Aorta (tissue), 5 donors: ENCODE measurements around the gene CLDN15. TPM values are rescaled to one million over a fixed set of nuclear protein-coding genes. Genes with fewer than 3 reads are reported as not detected.
"Not testable (repeated sequence)": the region's sequence is repeated elsewhere in the genome, so short reads cannot be mapped to it uniquely, and the experiment has no call there.

Source experiments
- ATAC-seq: fragments of 200-7000 bp; cut with Tn5 transposase; one replicate; pipeline ENCODE4 v1.9.1; 2022; ENCODE audit warnings: moderate library complexity; ENCODE audit not compliant: low FRiP score
- DNase-seq, 2 donors: peaks; one replicate each; pipeline ENCODE4 v3.0.0-alpha.2; 2020
- H3K27ac ChIP-seq, 2 donors: one replicate each; pipeline ENCODE4 v1.5.1; 2013; ENCODE audit warnings: low read length in 2 of 2, mild to moderate bottlenecking in 2 of 2, moderate library complexity in 2 of 2, control low read depth in 1 of 2, inconsistent platforms in 1 of 2, low read depth in 1 of 2
- H3K27me3 ChIP-seq, 2 donors: one replicate each; pipeline ENCODE4 v1.6.1; 2013; ENCODE audit warnings: control low read depth in 1 of 2, low read length in 1 of 2, mild to moderate bottlenecking in 1 of 2, moderate library complexity in 1 of 2; ENCODE audit not compliant: insufficient read depth in 2 of 2, control insufficient read depth in 1 of 2
- H3K36me3 ChIP-seq, 2 donors: one replicate each; pipeline ENCODE4 v1.6.1; 2013; ENCODE audit warnings: control low read depth in 1 of 2, low read length in 1 of 2, mild to moderate bottlenecking in 1 of 2; ENCODE audit not compliant: insufficient read depth in 2 of 2, control insufficient read depth in 1 of 2
- H3K4me1 ChIP-seq, 2 donors: one replicate each; pipeline ENCODE4 v1.6.1; 2013; ENCODE audit warnings: low read length in 2 of 2, control low read depth in 1 of 2, mild to moderate bottlenecking in 1 of 2, moderate library complexity in 1 of 2; ENCODE audit not compliant: insufficient read depth in 2 of 2, control insufficient read depth in 1 of 2
- H3K4me3 ChIP-seq, 2 donors: one replicate each; pipeline ENCODE4 v1.5.1; 2013; ENCODE audit warnings: low read length in 2 of 2, control low read depth in 1 of 2, mild to moderate bottlenecking in 1 of 2
- H3K9me3 ChIP-seq: one replicate; pipeline ENCODE4 v1.6.1; 2013; ENCODE audit warnings: mild to moderate bottlenecking, low read length; ENCODE audit not compliant: control insufficient read depth
- WGBS, 2 donors: extraction: QIAGEN DNeasy Blood & Tissue Kit; methylation state at CpG; one replicate each; pipeline ENCODE4 v1.1.7; 2013; 5-methylcytosine and 5-hydroxymethylcytosine counted together
- intact Hi-C, 2 donors: fragments of 100-400 bp; cut with DNase I; formaldehyde crosslinking; loops; one replicate each; pipeline versions ENCODE4 v1.14.2 to v1.15.0; 2022
- polyA plus RNA-seq, 2 donors: library from polyadenylated mRNA; stranded (reverse); fragments of 200-250 nt; gene quantifications; one replicate each; pipeline ENCODE4 v1.2.3, GENCODE V29; 2013
- total RNA-seq, 2 donors: library from RNA; stranded (reverse); fragmentation: NEBNext Ultra II Directional; extraction: Animal tissue kit (Norgen Biotek cat#: 25700); gene quantifications; one replicate each; pipeline ENCODE4 v1.2.1, GENCODE V29; 2021
- donor health status: healthy with polysubstance abuse.
- donor health status: Bipolar disorder and iron deficiency.
- donor health status: DM: no; HTN: no; CAD: no.
- donor health status: DM: no; HTN: no; CAD: no.
- donor health status: DM: yes; HTN: yes; CAD: no.

CLDN15 gene
- total and polyA plus RNA-seq, 4 donors = 6.5 to 19.7 (median 11.1) TPM

DNA sequence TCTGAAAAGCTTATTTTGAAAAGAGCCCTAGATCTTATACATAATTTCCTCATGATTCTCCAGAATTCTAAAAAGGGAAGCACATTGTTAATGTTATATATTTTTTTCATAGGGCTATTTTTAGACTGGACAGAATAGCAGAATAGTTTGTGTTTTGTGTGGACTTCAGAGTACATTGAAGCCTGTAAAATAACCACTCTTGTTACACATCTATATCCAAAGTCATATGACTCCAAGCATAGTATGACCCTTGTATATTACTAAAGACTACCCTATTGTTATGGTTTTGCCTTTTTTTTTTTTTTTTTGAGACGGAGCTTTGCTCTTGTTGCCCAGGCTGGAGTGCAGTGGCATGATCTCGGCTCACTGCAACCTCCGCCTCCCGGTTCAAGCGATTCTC is 33.4 kb upstream of the CLDN15 start:
- Histone ChIP-seq H3K9me3 (no peaks in the 10 kb centered on the region), H3K4me1 (no peaks in the 10 kb centered on the region), H3K36me3 (no peaks in the 10 kb centered on the region), H3K27me3 (no peaks in the 10 kb centered on the region), H3K27ac (no peak overlapping the region), H3K4me3 (no peak overlapping the region)
- ATAC-seq (no peak), DNase-seq (no peak)
- intact Hi-C loops = no loop called here
- 53 to 58% methylated on average over 5 of the region's 5 CpGs for WGBS, 2 donors

DNA sequence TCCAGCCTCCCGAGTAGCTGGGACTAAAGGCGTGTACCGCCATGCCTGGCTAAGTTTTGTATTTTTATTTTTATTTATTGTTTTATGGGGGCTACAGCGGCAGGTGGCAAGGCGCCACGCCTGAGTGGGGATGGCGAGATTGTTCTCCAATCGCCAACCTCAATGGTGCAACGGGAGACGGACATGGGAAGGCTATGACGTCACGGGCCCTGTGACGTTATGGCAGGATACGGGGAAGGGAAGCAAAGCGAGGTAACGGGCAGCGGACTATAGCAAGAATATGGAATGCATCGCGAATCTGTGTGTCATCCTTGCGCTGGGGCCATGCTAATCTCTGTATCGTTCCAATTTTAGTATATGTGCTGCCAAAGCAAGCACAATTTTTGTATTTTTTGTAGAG is 32.1 kb upstream of the CLDN15 start:
- Histone ChIP-seq H3K27me3 (no peaks in the 10 kb centered on the region), H3K27ac (no peak overlapping the region), H3K9me3 (no peaks in the 10 kb centered on the region), H3K36me3 (no peaks in the 10 kb centered on the region), H3K4me1 (no peaks in the 10 kb centered on the region), H3K4me3 (no peak overlapping the region)
- no peak for ATAC-seq
- DNase-seq = no peak
- intact Hi-C loops = no loop called here
- WGBS, 2 donors = 85 to 90% methylated on average over 21 of the region's 21 CpGs

DNA sequence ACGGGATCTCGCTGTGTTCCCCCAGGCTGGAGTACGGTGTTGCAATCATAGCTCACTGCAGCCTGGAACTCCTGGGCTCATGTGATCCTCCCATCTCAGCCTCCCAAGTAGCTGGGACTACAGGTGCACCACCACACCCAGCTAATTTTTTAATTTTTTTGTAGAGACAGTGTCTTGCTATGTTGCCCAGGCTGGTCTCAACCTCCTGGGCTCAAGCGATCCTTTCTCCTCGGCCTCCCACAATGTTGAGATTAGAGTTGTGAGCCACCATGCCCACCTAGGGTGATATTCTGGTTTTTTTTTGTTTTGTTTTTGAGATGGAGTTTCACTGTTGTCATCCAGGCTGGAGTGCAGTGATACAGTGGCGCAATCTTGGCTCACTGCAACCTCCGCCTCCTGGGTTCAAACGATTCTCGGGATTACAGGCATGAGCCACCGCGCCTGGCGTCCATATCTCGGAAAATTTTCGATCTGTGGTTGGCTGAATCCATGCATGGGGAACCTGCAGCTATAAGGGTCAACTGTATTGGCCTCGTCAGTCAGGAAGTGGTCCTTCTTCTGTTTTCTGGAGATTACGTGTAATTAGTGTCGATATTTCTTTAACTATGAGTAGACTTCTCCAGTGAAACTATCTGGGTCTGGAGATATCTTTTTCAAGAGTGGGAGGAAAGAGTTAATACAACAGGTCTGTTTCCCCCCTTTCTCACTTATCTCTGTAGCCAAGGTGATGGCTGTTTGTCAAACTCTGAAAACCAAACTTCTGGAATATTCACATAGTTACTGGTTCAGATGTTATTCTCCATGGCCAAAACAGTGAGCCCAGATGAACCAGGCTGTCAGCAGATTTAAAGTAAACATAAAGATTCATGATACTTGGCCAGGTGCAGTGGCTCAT is 28.3 kb upstream of the CLDN15 start:
- Histone ChIP-seq H3K4me1 (no peaks in the 10 kb centered on the region), H3K36me3 (no peaks in the 10 kb centered on the region), H3K27ac (no peak overlapping the region), H3K27me3 (no peaks in the 10 kb centered on the region), H3K4me3 (no peak overlapping the region), H3K9me3 (no peaks in the 10 kb centered on the region)
- DNase-seq (no peak), ATAC-seq (no peak)
- WGBS, 2 donors = 82 to 84% methylated on average over 17 of the region's 17 CpGs
- intact Hi-C loops = no loop called here

DNA sequence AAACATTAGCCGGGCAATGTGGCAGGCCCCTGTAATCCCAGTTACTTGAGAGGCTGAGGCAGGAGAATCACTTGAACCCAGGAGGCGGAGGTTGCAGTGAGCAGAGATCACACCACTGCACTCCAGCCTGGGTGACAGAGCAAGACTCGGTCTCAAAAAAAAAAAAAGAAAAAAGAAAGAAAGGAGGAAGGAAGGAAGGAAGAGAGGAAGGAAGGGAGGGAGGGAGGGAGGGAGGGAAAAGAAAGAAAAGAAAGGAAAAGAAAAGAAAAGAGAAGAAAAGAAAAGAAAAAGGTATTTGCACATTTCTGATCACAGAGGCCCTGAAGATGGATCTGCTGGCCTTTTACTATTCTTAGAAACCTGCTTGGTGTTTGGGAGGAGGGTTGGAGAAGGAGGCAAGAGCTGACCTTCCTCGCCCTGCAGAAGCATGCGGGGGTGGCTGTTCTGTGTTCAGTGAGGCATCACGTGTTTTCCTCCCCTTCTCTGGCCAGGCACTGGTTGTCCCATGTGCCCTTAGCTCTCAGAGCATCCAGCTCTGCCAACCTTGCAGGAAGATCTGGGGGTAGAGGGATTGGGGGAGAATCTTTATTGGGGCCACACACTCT is 26.6 kb upstream of the CLDN15 start:
- H3K9me3 ChIP-seq, DNase-seq, H3K4me1 ChIP-seq, H3K4me3 ChIP-seq, intact Hi-C loops, H3K36me3 ChIP-seq, ATAC-seq, H3K27ac ChIP-seq, H3K27me3 ChIP-seq: not testable (repeated sequence)
- 45 to 48% methylated on average over 6 of the region's 6 CpGs for WGBS, 2 donors

DNA sequence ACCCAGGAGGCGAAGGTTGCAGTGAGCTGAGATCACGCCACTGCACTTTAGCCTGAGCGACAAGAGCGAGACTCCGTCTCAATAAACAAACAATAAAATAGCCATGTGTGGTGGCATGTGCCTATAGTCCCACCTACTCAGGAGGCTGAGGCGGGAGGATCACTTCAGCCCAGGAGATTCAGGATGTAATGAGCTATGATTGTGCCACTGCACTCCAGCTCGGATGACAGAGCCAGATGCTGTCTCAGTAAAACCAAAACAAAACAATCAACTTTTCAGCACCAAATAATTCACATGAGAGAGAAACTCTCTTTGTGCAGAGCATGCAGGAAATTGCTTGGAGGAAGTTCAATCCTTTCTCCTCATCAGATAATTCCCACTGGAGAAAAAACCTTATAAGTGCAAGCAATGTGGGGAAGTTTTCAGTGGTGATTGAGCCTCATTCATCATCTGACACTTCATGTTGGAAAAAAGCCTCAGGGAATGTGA is 20.7 kb upstream of the CLDN15 start:
- ATAC-seq (no peak), DNase-seq (no peak)
- Histone ChIP-seq H3K4me3 (no peak overlapping the region), H3K36me3 (no peaks in the 10 kb centered on the region), H3K4me1 (no peaks in the 10 kb centered on the region), H3K27ac (no peak overlapping the region), H3K9me3 (no peaks in the 10 kb centered on the region), H3K27me3 (no peaks in the 10 kb centered on the region)
- intact Hi-C loops = no loop called here
- 37 to 43% methylated on average over 7 of the region's 7 CpGs for WGBS, 2 donors

DNA sequence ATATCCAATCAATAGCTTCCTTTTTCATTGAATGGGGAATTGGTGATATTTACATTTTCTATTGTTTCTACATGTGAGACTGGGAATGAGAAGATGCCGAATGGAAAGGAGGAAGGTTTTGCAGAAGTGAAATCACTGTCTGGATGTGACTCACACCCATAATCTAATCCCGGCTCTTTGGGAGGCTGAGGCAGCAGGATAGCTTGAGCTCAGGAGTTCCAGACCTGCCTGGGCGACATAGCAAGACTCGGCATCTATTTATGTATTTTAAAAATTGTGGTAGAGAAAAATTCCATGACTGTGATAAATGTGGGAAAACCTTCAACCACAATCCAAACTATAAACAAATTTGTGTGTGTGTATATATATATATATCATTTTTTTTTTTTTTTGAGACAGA is 18.2 kb upstream of the CLDN15 start:
- Histone ChIP-seq H3K4me1 (no peaks in the 10 kb centered on the region), H3K4me3 (no peak overlapping the region), H3K27me3 (no peaks in the 10 kb centered on the region), H3K27ac (no peak overlapping the region), H3K9me3 (no peaks in the 10 kb centered on the region), H3K36me3 (no peaks in the 10 kb centered on the region)
- DNase-seq (no peak), ATAC-seq (no peak)
- intact Hi-C loops = no loop called here
- 28 to 38% methylated on average over 4 of the region's 4 CpGs for WGBS, 2 donors

DNA sequence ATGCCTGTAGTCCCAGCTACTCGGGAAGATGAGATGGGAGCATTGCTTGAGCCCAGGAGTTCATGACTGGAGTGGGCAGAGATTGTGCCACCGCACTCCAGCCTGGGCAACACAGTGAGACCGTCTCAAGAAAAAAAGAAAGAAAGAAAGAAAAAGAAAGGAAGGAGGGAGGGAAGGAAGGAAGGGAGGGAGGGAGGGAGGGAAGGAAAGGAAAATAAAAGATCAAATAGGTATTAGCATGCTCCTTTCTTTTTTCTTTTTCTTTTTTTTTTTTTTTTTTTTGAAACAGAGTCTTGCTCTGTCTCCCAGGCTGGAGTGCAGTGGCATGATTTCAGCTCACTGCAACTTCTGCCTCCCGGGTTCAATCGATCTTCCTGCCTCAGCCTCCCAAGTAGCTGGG is 15.6 kb upstream of the CLDN15 start:
- H3K36me3 ChIP-seq, H3K27ac ChIP-seq, H3K4me3 ChIP-seq, H3K4me1 ChIP-seq, intact Hi-C loops, DNase-seq, ATAC-seq, H3K27me3 ChIP-seq, H3K9me3 ChIP-seq: not testable (repeated sequence)
- 78 to 87% methylated on average over 5 of the region's 5 CpGs for WGBS, 2 donors

DNA sequence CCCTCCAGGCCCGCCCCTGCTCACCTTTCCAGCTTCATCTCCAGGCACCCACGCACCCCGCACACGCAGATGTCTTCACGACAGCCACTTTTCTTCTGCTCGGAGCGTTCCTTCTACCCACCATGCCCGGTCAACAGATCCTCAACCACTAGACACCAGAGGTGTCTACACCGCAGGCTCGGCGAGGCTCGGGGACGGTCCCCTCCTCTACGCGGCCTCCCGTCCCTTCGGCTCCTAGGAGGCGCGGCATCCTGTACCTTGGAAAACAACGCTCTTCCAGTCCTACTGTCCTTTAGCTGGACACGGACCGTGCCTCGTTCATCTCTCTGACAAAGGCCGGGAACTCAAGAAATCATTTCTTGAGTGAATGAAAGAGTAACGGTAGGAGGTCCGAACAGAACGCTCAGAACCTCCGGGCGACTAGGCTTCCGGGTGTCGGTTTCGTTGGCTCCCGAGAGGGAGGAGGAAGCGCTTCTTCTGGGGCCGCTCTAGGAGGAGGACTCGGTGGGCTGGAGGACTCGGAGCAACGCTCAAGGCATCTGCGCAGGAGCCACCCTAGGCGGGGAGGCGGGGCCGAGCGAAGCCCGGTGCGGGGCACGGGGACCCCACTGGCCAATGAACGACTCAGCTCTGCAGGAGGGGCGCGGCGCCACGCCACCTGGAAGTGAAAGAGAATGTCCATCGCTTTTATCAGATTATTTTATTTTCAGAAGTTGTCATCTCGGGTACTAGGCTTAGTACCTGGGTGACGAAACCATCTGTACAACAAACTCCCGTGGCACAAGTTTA is 14.5 kb upstream of the CLDN15 start:
- Histone ChIP-seq H3K4me1 (no peaks in the 10 kb centered on the region), H3K36me3 (no peaks in the 10 kb centered on the region), H3K27ac (no peak overlapping the region), H3K9me3 (no peaks in the 10 kb centered on the region), H3K4me3 (peak overlapping the region; percentile 55 to 57), H3K27me3 (no peaks in the 10 kb centered on the region)
- ATAC-seq = peak; percentile 100
- intact Hi-C loops = no loop called here
- DNase-seq = peak; percentile 99 to 100
- WGBS, 2 donors = 1% methylated on average over 53 to 55 of the region's 55 CpGs
